Cerebellar cortex (tissue), 1 donor: ENCODE results near the gene ARHGEF2.

Source experiments
- DNase-seq: peaks from one replicate; pipeline ENCODE4 v3.0.0-alpha.2; 2015; ENCODE audit warnings: low spot score

ARHGEF2 gene

DNA sequence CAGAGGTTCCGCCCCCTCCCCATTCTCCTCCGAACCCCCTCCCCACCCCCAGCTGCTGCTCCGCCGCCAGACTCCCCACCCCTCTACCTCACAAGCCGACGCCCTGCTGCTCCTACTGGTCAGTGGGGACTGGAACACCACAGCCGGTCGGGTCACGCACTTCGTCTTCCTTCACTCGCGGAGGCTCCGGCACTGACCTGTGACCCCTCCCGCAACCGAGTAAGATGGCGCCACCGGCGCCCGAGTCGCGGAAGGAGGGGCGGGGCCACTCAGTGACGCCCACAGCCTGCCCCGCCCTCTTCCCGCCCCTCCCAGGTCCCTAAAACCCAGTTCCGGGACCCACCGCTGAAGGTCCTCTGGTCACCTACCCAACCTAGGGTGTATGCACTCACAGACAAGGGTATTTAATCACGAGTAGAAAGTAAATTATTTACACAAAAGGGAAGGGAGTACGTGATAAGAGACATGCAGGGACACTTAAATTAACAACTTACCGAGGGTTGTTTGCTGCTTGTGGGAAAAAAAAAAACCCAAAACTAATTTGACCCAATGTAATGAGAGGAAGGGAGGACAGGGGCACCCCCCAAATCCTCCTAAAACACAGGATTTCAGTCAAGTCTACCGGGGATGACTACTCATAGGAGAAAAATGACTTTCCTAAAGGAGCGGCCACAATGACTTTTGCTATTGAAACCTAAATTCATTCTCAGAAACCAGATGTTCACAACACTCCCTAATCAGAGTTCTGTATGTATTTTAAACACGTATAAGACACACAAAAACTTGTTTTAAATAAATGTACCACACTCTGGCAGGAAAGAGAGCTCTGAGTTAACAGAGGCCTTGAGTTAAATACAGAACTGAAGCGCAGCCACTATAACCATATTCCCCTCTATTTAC, 66.9 kb downstream of the ARHGEF2 start, which contains the start of gene RIT1:
Gene RIT1 (minus strand): TSS at position 194 of the 900 bp plus-strand sequence. CDS start 588 bp downstream, outside the sequence.
- peak; percentile 78 for DNase-seq

DNA sequence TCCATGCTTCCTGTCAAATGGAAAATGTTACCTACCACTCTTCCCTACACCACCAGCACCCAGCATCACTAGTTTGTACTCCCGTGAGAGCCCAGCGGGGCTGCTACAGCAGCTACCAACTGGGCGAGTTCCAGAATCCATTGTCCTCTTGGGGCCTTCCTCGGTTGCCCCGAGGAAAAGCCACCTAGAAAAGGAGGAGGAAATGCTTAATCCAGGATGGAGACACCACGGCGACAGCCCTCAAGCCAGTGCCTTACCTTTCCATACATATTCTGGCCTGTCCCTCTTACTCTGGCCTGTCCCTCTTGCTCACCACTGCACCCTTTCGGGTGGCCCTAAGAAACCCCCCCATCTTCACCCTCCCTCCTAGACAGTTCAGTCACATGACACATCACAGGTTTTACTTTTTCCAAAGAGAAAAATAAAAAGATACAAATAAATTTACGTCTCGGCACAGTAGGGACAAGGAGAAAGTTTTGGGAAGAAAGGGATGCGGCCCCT, 67.7 kb downstream of the ARHGEF2 start:
- DNase-seq: peak; percentile 47

DNA sequence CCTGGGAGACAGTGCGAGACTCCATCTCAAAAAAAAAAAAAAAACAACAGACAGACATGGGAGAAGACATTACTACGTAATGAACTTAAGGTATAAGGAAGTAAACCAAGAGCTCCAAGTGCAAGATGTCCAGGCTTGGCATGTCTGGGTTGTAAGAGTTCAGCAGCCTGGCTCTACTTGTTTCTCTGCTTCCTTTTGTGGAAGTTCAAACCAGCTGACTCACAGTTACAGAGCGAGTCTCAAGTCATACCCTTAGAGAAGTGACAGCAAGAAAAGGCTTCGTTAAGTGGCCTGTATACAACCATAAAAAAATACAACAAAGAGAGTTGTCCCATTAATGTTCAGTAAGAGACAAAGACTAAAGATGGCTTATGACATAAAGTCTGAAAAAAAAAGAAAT, 68.5 kb downstream of the ARHGEF2 start:
- DNase-seq: no peak

DNA sequence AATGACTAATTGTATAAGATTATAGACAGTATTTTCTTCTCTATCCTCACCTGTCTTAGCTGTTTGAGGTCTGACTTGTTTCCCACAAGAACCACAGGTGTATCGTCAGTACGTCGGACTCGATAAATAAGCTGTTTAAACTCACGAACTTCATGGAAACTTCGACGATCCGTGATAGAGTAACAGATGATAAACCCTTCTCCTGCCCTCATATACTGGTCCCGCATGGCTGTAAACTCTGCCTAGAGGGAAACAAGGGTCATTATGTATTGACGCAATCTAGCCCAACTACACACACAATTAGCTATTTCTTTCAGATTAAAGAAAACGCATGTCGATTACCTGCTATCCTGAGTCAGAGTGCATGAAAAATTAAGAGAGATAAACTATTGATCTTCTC, 74.1 kb downstream of the ARHGEF2 start:
- DNase-seq: no peak

DNA sequence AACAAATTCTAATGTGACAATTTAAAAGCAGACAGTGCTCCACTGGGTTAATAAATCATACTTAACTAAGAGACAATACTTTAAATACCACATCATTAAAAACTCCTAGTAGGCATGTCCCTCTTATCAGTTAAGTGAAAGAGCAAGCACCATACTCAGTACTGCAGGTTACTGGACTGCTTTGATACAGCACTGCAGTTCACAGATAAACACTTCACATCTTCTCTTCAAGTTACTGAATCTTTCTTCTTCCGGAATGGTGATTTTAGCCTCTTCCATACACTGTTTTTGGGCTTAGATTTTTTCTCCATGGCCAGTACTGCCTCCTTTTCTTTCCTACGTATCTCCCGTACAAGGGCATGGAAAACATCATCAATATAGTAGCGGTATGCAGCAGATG, 78.2 kb downstream of the ARHGEF2 start:
- no peak for DNase-seq

DNA sequence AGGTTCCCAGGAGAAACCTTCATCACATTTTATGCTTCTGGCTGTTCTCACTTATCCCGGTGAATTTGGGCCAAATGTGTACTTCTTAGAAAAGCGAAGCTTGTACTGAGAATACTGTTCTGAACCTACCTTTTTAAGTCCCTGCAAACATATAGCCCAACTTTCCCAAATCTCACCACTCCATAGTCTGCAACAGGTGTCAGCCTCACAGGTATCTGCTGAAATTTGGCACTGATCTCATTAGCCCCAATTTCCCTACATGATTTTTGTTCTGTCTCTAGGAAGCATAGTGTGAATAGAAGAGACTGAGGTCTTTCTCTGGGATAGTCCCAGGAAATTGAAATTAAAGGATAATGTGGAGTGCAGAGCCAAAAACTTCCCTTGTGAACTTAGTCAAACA, 78.7 kb downstream of the ARHGEF2 start:
- no peak for DNase-seq

DNA sequence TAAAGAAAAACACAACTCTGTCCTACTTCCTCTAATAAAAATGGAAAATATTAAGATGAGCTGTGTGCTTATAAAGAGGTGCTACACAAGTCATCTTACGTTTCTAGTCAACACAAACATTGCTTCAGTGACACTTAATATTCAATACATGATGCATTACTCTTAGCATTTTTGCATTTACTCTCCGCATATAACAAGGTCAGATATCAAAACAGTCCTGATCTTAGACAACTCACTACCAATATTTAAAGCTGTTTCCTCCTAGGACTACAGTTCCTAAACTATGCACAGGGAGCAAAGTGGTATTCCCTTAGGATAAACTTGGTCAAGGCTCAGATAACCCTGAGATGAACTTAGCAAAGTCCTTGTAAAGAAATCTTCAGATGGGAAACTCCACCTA, 79.5 kb downstream of the ARHGEF2 start:
- no peak for DNase-seq

DNA sequence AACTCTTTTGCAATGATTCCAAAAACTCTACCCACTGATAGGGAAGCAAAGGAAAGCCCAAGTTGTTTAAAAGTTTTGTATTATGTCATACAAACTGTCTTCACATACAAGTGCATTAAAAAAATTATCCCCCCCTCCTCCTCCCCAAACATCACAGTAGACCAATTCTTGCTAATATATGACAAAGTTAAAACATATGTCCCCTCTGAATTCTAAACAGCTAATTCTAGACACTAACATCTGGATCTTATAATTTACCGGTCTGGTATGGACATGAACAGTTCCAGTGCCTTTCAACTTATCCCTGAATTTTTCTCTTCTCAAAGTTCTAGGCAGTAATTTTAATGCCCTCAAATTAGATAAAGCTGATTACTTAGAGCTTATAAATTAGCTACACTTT, 80.6 kb downstream of the ARHGEF2 start:
- DNase-seq: no peak
